ENCODE results near the gene COPE. TPM values are rescaled to one million over a fixed set of nuclear protein-coding genes. Genes with fewer than 3 reads are reported as not detected.

COPE gene
- total RNA-seq, 1 experiment from 2014 or later = 310 TPM

DNA sequence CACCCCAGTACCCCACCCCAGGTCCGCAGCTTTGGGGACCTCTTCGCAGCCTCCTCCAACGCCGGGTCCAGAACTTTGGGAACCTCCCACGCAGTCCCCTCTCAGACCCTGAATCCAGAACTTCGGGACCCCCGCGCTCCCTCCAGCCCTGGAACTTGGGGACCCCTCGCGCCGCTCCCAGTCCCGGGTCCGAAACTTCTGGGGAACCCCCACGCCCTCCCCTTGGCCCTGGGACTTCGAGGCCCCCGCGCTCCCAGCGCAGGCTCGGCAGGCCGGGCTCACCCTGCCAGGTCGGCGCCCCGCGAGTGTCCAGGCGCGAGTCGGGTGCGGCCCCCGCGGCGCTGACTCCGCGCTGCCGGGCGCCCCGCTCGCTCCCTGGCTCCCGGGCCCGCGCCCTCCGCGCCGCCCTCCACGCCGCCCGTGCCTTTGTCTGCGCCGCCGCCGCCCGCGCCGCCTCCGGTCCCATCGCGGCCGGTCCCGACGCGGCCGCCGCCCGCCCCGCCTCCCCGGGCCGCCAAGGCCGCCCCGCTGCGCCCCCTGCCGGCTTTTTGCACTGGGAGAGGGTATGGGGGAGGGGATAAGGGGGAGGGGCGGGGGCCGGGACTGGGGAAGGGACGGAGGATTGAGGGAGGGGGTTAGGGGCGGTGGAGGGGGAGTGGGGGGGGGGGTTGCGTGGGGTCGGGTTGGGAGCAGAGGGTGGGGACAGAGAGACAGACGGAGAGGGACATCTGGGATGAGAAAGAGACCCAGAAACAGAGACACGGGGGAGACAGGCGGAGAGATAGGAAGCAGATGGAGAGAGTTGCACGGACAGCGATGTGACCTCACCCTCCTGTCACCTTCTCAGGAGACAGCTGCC, 21.8 kb upstream of the COPE start, which contains the start of gene HOMER3:
Gene HOMER3, minus strand, starts transcription at position 449 of the 859 bp plus-strand sequence. CDS start 2,235 bp downstream, outside the sequence.
- Mint-ChIP-seq H3K36me3 (ENCODE audit: insufficient read depth, unreplicated experiment) (peaks cover 25% of the 10 kb centered on the region), H3K9me3 (ENCODE audit: unreplicated experiment) (no peaks in the 10 kb centered on the region), H3K27me3 (ENCODE audit: insufficient read depth, unreplicated experiment) (no peaks in the 10 kb centered on the region), H3K4me3 (ENCODE audit: unreplicated experiment) (peak within 1 kb of the TSS; percentile 94), H3K27ac (ENCODE audit: low read depth, unreplicated experiment) (peak within 1 kb of the TSS; percentile 93), H3K4me1 (ENCODE audit: insufficient read depth, unreplicated experiment) (peaks cover 17% of the 10 kb centered on the region)
- DNase-seq (ENCODE audit: unreplicated experiment) = peak; percentile 74
- no TSS peak for BruUV-seq (replicated peaks)
- intact Hi-C loops (cut with micrococcal nuclease) = loop anchor here (1.0 kb wide), 1 partner anchor 45 kb away; no protein-coding TSS in a partner anchor
- POLR2A ChIA-PET = interaction anchor here (0.5 to 3.9 kb wide), 8 partner anchors 8 to 46 kb away, joined by 3 to 37 read pairs (median 6); partner anchors contain the start of genes COPE and DDX49
- CTCF ChIA-PET = interaction anchor here (2.2 kb wide), 1 partner anchor 41 kb away, joined by 6 read pairs; no protein-coding TSS in a partner anchor
- TF ChIP-seq CTCF (IDR thresholded peaks at IDR 0.05; ENCODE audit: unreplicated experiment) = peak; percentile 20

- intact Hi-C loops (cut with micrococcal nuclease) = loop anchor here (1.0 kb wide), 1 partner anchor 46 kb away; no protein-coding TSS in a partner anchor
- H3K9me3 Mint-ChIP-seq (ENCODE audit: unreplicated experiment) = no peaks in the 10 kb centered on the region
- peak overlapping the region; percentile 93 for H3K27ac Mint-ChIP-seq (ENCODE audit: low read depth, unreplicated experiment)
- ChIA-PET CTCF (interaction anchor here (0.7 to 2.2 kb wide), 3 partner anchors 9 to 47 kb away, joined by 3 to 17 read pairs (median 6); no protein-coding TSS in a partner anchor), POLR2A (interaction anchor here (0.6 to 3.9 kb wide), 11 partner anchors 11 to 491 kb away, joined by 3 to 37 read pairs (median 4); partner anchors contain the start of genes COPE, DDX49 and UBA52)
- peaks cover 25% of the 10 kb centered on the region for H3K36me3 Mint-ChIP-seq (ENCODE audit: insufficient read depth, unreplicated experiment)
- DNase-seq (ENCODE audit: unreplicated experiment) = peak; percentile 64
- BruUV-seq (replicated peaks) = no TSS peak
- H3K4me3 Mint-ChIP-seq (ENCODE audit: unreplicated experiment) = peak overlapping the region; percentile 94
- H3K27me3 Mint-ChIP-seq (ENCODE audit: insufficient read depth, unreplicated experiment) = no peaks in the 10 kb centered on the region
- peaks cover 17% of the 10 kb centered on the region for H3K4me1 Mint-ChIP-seq (ENCODE audit: insufficient read depth, unreplicated experiment)
- no peak for TF ChIP-seq CTCF (IDR thresholded peaks at IDR 0.05; ENCODE audit: unreplicated experiment)
Measured at GRCh38 chr19:18939922-18940768, 21.0 kb upstream of the COPE start.

DNA sequence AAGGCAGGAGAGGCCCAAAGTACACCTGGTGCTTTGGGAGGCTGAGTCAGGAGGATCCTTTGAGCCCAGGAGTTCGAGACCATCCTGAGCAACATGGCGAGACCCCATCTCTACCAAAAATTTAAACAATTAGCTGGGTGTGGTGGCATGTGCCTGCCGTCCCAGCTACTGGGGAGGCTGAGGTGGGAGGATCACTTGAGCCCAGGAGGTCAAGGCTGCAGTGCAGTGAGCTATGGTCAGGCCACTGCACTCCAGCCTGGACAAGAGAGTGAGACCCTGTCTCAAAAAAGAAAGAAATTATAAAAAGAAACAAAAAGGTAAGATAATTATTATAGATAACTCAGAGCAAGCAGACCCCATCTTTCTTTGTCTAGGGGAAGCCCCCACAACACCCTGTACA, 20.0 kb upstream of the COPE start:
- Mint-ChIP-seq H3K9me3 (ENCODE audit: unreplicated experiment) (no peaks in the 10 kb centered on the region), H3K4me3 (ENCODE audit: unreplicated experiment) (peak overlapping the region; percentile 94), H3K36me3 (ENCODE audit: insufficient read depth, unreplicated experiment) (peaks cover 25% of the 10 kb centered on the region), H3K27ac (ENCODE audit: low read depth, unreplicated experiment) (no peak overlapping the region), H3K4me1 (ENCODE audit: insufficient read depth, unreplicated experiment) (peaks cover 17% of the 10 kb centered on the region), H3K27me3 (ENCODE audit: insufficient read depth, unreplicated experiment) (no peaks in the 10 kb centered on the region)
- TF ChIP-seq CTCF (IDR thresholded peaks at IDR 0.05; ENCODE audit: unreplicated experiment) = no peak
- intact Hi-C loops (cut with micrococcal nuclease) = no loop called here
- CTCF ChIA-PET = interaction anchor here (0.7 to 2.2 kb wide), 3 partner anchors 20 to 48 kb away, joined by 4 to 17 read pairs (median 6); partner anchors contain the start of genes COPE and DDX49
- POLR2A ChIA-PET = interaction anchor here (1.4 to 3.9 kb wide), 5 partner anchors 10 to 28 kb away, joined by 6 to 37 read pairs (median 7); partner anchors contain the start of genes COPE and DDX49
- DNase-seq (ENCODE audit: unreplicated experiment) = no peak
- no TSS peak for BruUV-seq (replicated peaks)

All from MCF 10A (cell line).